Dermis microvascular lymphatic vessel endothelial cell (primary cell): ENCODE data around the gene ERVFRD-1. TPM values are rescaled to one million over a fixed set of nuclear protein-coding genes. Genes with fewer than 3 reads are reported as not detected.
"Not testable (repeated sequence)": the region's sequence is repeated elsewhere in the genome, so short reads cannot be mapped to it uniquely, and the experiment has no call there.

ENCODE experiments used
- DNase-seq, 2 donors: peaks; one replicate each; pipeline versions ENCODE4 v3.0.0 to v3.0.0-alpha.2; 2010; ENCODE audit warnings: low read depth in 2 of 2
- total RNA-seq: library from RNA; depleted of rRNA; stranded (reverse); fragments of >200 nt; gene quantifications from 2 replicates; pipeline ENCODE4 v1.2.1, GENCODE V29; 2014

The ERVFRD-1 gene
- total RNA-seq, 1 donor from 2014 or later: under 0.01 TPM

DNA sequence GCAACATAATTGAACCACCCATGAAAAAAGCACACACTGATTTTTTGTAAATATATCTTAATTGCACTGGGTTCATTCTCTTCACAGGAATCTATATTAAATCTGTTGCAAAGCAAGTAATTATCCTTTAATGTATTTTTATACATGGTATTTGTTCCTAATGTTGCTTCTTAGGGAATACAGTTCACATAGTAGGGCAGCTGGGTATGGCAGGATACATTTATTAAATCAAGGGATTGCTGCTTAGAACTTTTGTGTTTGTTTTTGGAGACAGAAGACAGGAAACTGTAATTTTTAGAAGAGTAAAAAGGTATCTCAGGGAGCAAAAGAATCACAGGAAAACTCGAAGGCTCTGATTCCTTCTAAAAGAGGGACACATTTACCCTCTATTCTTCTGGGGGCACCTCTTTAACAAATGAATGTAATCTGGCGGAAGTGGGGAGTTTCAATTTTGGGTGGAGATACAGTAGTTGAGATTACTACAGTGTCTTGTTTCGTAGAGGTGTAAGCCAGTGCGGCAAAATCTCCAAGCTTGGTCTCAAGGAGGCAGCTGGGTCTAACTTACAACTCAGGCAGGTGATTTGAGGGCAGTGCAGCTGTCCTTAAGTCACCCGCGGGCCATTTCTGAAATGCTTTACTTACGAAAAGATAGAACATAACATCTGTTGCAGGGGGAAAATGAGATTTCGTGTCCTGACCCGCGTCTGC, 18.7 kb downstream of the ERVFRD-1 start:
- DNase-seq: peak in 1 of 2 donors; percentile 36

DNA sequence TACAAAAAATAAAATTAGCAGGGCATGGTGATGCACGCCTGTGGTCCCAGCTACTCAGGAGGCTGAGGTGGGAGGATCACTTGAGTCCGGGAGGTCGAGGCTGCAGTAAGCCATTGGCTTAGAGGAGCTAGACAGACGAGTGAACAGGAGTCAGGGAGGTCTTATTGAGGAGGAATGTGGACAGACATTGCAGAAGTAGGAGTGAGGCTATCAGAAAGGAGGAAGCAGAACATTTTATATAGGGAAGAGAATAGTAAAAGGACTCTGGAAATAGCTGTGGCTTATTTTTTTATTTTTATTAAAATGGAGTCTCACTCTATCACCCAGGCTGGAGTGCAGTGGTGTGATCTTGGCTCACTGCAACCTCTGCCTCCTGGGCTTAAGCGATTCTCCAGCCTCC, 20.4 kb downstream of the ERVFRD-1 start:
- not testable (repeated sequence) for DNase-seq

DNA sequence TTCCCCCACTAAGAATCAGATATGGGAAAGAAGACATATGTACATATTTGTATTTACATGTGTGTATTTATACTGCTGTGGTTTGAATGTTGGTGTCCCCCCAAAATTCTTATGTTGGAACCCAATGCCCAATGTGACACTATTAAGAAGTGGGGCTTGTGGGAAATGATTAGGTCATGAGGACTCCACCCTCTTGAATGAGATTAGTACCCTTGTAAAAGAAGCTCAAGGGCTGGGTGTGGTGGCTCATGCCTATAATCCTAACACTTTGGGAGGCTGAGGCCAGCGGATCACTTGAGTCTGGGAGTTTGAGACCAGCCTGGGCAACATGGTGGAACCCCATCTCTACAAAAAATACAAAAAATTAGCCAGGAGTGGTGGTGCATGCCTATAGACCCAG, 21.8 kb downstream of the ERVFRD-1 start:
- no peak for DNase-seq

DNA sequence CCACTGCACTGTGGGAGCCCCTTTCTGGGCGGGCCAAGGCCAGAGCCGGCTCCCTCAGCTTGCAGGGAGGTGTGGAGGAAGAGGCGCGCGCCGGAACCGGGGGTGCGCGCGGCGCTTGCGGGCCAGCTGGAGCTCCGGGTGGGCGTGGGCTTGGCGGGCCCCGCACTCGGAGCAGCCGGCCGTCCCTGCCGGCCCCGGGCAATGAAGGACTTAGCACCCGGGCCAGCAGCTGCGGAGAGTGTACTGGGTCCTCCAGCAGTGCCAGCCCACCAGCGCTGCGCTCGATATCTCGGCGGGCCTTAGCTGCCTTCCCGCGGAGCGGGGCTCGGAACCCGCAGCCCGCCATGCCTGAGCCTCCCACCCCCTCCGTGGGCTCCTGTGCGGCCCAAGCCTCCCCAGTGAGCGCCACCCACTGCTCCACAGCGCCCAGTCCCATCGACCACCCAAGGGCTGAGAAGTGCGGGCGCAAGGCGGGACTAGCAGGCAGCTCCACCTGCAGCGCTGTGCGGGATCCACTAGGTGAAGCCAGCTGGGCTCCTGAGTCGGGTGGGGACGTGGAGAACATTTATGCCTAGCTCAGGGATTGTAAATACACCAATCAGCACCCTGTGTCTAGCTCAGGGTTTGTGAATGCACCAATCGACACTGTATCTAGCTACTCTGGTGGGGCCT, 24.2 kb downstream of the ERVFRD-1 start:
- DNase-seq: not testable (repeated sequence)

DNA sequence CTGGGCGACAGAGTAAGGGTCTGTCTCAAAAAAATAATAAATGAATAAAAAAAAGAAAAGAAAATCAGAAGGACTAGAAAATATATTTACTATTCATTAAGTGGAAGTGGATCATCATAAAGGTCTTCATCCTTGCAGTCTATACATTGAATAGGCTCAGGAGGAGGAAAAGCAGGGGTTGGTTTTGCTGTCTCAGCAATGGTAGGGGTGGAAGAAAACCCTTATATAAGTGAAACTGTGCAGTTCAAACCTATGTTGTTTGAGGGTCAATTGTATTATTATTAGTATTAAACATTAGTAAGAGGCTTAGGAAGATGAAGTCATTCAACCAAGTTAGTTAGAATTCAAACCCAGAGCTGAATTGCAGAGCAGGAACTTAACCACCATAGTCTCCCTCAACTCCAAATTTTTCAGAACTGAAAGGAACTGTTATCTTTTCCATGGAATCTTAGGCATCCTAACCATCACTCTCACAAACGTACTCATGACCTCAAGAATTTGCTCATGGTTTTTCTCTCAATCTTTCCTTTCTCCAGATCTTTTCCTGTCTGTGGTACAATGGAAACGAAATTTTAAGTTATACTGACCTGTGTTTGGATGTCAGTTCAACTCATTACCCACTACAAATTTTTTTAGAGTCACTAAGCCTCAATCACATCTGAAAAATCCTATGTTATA, 25.6 kb downstream of the ERVFRD-1 start:
- no peak for DNase-seq

DNA sequence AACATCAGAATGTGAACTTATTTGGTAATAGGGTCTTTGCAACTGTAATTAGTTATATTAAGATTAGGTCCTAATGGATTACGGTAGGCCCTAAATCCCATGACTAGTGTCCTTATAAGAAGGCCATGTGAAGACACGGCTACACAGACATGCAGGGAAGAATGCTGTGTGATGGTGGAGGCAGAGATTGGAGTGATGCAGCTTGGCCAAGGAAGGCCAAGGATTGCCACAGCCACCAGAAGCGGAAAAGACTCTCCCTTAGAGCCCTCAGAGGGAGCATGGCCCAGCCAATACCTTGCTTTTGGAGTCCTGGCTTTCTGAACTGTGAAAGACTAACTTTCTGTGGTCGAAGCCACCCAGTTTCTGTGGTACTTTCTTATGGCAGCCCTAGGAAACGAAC, 27.6 kb downstream of the ERVFRD-1 start:
- DNase-seq: no peak

DNA sequence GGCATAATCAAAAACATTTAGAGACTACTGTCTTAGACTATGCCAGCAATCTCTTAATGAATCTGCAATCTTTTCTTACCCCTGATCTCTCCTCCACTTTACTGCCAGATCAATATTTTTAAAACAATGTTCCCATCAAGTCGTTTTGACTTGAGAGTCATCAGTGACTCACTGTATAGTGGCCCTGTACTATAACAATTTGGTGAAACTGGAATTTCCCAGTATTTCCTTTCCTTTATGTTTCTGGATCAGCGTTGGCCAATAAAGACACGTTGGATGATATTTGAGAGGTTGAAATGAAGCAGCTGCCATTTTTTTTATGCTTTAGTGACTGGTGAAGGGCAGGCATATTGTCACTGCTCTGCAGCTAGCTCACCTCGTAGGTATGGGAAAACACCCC, 28.0 kb downstream of the ERVFRD-1 start:
- peak in 1 of 2 donors; percentile 17 for DNase-seq

DNA sequence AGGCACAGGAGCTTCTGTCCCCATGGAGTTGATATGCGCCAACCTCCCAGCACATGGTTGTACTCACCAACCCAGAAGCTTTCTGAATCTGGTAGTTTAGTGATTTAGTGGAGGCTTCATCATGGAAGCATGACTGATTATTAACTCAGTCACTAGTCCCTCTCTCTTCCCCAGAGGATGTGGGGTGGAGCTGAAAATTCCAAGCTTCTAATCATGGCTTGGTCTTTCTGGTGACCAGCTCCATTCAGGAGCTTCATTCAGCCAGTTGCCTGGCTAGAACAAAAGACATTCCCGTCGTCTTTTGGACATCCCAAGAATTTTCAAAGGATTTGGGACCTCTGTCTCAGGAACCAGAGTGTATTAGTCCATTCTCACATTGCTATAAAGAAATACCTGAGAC, 31.2 kb downstream of the ERVFRD-1 start:
- DNase-seq: no peak

DNA sequence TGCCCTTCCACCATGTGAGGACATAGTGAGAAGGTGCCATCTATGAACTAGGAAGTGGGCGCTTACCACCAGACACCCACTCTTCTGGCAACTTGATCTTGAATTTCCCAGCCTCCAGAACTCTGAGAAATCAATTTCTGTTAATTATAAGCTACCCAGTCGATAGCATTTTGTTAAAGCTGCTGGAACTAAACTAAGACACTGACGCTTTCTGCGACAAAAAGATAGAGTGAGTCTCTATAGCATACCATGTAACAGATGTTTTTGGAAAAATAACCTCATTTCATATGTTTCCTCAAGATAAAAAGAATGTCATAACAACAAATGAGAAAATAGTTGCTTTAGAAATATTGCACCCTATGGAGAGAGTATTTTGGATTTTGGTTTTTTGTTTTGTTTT, 33.3 kb downstream of the ERVFRD-1 start:
- no peak for DNase-seq

DNA sequence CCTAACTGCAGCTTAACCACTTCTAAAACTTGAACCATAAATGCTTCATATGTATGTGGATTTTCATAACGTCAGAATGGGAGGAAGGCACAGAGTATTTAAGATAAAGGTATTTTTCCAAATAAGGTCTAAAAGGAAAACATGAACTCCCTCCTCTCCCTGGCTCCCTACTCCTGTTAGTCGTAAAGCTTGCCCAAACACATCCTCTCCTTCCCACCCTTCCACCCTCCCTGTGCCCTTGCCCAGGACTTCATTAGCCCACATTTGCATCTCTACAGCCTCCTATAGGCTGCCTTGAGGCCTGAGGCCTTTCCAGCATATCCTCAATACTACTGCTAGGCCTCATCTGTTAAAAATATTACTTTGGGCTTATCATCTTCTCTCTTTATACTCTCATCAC, 35.0 kb downstream of the ERVFRD-1 start:
- no peak for DNase-seq

DNA sequence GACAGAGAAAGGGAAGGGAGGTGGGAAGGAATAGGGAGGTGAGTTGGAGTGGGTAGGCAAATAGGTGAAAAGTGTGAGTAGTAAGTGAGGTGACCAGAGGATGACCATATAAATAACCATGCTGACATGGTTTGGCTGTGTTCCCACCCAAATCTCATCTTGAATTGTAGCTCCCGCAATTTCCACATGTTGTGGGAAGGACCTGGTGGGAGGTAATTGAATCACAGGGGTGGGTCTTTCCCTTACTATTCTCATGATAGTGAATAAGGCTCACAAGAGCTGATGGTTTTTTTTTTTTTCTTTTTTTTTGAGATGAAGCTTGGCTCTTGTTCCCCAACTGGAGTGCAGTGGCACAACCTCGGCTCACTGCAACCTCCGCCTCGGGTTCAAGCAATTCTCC, 39.4 kb downstream of the ERVFRD-1 start:
- no peak for DNase-seq

DNA sequence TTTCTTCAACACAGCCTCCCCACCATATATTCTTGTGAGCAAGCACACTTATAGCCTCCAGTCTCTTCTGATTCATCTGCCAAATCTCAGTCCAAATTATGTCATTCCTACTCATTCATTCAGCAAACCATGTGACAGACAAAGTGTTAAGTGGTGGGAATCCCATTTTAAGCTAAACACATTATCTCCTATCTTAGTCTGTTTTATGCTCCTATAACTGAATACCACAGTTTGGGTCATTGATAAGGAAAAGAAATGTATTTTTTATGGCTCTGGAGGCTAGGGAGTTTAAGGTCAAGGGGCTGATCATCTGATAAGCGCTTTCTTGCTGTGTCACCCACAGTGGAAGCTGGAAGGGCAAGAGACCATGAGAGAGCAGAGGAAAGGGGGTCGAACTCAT, 41.8 kb downstream of the ERVFRD-1 start:
- no peak for DNase-seq

DNA sequence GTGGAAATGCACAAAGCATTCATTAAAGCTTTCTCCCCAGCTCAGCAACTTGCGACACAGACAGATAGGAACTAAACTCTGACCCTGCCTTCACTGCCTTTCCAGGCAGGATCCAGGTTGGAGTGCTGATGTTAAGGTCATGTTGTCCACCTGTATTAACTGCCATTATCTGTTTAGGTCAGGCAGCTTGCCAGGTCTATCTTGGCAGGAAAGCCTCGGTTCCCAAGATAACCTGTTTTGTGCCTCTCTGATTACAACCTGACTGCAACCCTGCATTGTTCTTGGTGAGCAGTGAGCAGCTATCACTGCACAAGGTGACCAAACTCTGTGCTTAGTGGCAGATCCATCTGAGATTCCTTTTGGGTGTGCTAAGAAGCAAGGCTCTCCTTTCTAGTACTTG, 44.2 kb downstream of the ERVFRD-1 start:
- DNase-seq: no peak

DNA sequence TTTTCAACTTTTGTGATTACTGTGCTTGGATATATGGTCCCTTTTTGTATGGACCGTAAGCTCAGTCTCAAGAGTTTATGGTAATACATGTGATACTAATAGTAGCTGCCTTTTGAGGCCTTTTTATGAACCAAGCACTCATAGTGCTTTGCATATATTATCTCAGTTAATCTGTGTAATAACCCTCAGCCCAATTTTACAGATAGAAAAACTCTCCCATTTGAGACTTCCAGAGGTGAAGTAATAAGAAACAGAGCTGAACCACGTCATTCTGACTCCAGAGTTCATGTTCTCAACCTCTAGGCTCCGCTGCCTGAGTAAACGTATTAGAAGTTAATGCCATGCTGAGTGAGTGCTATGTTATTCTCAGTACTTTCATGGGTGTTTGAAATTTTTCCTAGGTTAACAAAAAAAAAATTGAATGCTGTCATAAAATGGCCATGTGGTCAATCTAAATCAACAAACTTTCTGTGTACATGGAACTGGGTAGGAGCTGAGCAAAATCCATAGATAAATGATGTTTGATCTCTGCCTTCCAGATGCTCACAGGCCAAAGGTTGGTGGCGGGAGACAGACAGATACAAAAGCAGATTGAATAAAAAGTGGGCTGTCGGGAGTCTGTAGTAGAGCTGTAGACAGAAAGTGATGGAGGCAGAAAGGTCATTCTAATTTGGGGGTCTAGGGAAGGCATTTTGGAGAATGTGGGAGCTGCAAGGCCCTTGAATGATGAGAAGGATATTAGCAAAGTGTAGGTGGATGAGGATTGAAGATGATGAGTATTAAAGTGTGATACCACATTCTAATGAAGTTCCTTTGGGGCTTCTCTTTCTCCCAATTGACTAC, 44.8 kb downstream of the ERVFRD-1 start:
- DNase-seq: no peak

DNA sequence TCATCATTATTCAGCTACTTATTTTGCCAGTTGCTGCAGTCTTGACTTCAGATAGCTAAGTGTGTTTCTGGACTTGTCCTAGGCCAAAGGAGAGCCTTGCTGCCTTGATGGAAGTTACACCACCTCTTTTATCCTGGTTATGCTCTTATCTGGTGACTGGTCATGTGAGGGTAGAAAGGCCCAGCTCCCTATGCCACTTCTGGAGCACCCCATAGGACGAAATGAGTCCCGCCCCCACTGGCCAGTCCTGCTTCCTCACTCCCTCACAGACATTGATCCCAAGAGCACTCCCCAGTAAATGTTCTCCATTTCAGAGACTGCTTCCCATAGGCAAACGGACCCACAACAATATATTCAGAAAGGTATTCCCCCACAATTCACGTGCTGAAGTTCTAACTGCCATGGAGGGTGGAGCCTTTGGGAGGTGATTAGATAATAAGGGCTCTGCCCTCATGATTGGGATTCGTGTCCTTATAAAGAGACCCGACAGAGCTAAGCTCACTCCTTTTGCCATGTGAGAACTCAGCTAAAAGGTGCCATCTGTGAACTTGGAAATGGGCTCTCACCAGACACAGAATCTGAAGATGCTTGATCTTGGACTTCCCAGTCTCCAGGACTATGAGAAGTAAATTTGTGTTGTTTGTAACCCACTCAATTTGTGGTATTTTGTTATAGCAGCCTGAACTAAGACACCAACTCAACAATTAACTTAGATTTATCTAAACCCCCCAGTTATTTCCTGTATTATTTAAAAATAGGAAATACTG, 45.9 kb downstream of the ERVFRD-1 start:
- DNase-seq: no peak

DNA sequence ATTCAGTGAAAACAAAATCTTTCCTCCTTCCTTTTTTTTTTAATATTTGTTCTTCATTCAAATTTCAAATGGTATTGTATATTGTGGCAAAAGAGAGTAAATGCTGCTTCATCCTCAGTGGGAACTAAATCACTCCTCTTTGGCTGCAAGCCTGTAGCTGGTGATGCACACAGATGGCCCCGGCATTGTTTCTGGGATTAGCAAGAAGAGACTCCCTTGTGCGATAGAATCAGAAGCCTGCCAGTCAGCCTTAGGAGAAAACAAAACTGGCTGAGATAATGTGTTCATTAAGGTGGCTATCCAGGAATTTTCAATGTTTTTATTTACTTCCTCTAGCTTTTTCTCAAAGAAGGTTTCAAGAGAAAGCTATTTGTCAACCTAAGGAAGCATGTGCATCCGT, 46.7 kb downstream of the ERVFRD-1 start:
- DNase-seq: no peak

DNA sequence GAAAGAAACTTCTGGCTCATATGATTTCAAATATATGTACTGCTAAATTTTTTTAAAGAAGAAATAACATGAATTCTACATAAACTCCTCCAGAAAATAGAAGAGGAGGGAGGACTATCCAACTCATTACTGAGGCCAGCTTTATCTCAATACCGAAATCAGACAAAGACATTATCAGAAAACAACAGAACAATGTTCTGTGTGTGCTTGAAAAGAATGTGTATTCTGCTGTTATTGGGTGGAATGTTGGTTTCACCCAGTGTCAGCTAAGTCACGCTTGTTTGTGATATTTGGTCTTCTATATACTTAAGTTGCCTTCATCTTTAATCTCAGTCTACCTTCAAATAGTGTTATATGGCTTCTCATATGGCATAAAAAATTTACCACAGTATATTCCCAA, 48.8 kb downstream of the ERVFRD-1 start:
- no peak for DNase-seq

DNA sequence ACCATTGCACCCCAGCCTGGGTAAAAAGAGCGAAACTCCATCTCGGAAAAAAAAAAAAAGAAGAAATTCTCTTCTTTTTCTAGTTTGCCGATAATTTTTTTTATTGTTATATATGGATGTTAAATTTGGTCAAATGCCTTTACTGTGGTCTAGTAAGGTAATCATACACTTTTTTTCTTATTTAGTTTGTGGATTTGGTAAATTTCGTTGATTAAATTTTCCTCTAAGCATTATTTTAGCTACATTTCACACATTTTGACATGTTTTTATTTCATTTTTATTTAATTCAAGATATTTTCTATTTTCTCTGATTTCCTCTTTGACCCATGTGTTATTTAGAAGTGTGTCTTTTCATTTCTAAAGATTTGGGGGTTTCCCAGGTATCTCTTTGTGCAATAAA, 49.4 kb downstream of the ERVFRD-1 start:
- DNase-seq: no peak

DNA sequence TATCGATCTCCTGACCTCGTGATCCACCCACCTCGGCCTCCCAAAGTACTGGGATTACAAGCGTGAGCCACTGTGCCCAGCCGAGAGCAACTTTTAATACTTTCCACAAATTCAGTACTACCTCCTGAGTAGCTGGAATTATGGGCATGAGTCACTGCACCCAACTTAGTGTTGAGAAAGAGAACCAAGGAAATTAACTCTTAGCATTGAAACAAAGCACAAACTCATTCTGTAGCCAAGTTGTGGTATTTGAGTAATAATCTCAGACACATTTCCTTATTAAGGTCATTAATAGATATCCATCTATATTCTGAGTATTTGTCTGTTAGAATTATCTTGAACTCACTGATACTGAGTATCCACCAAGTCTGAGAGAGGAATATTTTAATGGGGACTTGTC, 53.1 kb downstream of the ERVFRD-1 start:
- no peak for DNase-seq

DNA sequence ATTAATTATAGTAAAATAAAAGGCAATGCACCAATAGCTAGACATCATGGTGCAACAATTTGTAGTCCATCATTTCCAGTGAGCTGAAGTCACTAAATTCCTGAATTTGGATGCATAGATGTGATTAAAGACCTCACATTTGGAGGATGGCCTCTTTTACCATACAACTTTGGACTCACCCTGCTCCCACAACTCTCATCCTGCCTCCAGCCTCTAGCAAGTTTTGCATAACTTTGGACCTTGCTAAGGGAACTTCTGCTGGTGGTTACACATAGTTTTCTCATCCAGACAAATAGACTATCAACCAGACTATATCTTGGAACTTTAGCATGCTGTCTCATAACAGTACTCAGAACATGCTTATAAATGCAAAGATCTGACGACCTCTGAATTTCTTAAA, 54.7 kb downstream of the ERVFRD-1 start:
- no peak for DNase-seq

DNA sequence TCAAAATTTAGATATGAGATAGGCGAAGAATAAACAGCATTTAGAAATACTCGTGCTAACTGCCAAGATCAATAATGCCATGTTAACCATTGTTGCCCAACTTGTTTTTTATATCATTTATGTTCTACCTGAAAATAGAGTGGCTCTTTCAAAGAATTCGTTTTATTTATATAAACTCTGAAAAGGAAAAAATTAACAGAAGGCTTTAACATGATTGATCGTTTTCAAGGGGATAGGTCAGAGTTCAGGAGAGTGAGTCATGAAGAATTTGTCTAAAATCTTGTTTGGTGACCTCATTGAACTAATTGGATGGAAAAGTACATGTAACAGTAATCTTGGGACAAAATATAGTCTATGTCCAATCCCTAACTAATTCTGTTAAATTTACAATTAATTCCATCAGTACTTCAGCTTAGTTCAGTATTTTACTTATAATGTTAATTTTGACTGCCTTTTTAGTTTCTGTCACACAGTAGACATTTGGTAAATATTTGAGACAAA, 56.3 kb downstream of the ERVFRD-1 start:
- DNase-seq: no peak
